Myocyte (in vitro differentiated cells): ENCODE results near the gene TPX2. TPM values are rescaled to one million over a fixed set of nuclear protein-coding genes. Genes with fewer than 3 reads are reported as not detected.

Experiments
- DNase-seq: peaks from one replicate; pipeline ENCODE4 v3.0.0-alpha.2; 2012; ENCODE audit warnings: low read depth
- total RNA-seq: library from RNA; depleted of rRNA; stranded (reverse); fragments of >200 nt; gene quantifications from 2 replicates; pipeline ENCODE4 v1.2.3, GENCODE V29; 2014

TPX2 gene
- total RNA-seq, 1 donor from 2014 or later: 7.0 TPM

DNA sequence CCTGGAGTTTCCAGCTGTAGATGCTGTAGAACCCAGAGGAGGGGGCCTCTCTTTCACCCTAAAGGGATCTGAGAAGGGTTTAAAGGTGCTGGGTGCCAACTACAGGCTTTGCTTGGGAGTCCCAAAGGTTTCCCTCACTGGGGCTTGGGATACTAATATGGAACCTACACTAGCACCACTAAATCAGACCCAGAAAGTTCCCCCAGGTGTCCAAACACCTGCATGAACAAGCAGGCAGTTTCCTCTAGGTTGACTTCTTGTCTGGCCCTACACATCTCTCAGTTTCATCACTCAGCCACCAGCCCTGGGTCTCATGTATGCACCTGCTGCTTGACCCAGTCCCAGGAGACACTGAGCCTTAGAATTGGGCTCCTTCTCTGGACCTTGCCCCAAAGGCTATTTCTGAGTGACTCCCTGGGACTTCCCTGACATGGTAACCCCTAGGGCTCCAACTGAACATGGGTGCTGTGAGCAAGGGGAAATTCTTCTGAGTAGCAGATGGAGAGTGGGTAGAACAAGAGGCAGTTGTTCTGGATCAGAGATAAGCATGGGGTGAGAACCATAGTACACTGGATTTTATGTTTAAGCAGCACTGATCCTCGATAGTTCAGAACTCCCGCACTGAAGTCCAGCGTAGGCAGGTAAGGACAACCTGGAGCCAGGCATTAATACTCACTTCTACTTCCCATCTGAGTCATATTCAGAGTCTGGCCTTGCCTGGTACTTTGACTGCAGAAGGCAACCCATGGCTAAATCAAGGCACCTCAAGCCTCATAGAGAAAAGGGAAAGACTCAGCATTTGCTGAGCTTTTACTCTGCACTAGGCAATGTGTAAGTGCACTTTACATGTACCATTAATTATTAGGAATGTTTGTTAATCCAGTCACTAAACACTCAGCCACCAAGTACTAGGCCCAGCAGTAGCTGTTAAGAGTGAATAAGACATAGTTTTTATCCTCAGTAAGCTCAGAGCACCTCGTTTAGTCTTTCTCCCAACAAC lies 33.2 kb upstream of the TPX2 start:
- no peak for DNase-seq

DNA sequence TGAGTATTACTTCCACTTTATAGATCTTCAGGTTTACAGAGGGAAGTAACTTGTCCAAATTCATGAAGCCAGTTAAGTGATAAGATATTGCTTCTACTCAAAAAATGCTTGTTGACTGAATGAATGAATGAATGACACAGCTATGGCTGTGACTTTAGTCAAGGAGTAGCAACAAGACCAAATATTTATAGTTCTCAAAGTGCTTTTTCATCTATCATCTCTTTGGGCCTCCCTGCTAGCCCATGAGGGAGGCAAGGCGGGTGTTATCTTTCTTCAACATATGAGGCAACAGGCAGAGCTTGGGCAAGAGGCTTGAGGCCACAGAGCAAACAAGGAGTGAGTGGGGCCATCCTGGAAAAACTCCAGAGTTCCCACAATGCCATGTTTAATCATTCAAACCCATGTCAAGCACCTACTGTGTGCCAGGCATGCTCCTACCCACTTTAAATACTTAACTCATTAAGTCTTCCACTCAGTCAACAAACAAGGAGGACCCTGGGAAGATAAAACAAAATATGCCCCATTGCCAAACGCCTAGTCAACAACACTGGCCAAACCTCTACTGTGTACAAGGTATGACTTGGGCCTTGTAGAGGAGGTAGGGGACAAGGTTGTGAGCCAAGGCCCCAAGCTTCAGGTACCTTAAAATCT lies 32.4 kb upstream of the TPX2 start:
- DNase-seq: no peak

DNA sequence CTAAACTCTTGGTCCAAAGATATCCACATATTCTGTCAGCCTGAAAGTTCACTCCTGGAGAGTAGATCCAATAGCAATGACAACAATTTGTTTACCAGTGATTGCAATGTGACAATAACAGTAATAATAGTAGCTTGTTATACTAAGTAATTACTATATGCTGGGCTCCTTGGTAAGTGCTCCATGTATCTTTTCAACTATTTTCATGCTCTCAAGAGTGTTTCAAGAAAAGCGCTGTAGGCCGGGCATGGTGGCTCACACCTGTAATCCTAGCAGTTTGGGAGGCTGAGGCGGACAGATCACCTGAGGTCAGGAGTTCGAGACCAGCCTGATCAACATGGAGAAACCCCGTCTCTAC lies 31.9 kb upstream of the TPX2 start:
- DNase-seq: no peak

DNA sequence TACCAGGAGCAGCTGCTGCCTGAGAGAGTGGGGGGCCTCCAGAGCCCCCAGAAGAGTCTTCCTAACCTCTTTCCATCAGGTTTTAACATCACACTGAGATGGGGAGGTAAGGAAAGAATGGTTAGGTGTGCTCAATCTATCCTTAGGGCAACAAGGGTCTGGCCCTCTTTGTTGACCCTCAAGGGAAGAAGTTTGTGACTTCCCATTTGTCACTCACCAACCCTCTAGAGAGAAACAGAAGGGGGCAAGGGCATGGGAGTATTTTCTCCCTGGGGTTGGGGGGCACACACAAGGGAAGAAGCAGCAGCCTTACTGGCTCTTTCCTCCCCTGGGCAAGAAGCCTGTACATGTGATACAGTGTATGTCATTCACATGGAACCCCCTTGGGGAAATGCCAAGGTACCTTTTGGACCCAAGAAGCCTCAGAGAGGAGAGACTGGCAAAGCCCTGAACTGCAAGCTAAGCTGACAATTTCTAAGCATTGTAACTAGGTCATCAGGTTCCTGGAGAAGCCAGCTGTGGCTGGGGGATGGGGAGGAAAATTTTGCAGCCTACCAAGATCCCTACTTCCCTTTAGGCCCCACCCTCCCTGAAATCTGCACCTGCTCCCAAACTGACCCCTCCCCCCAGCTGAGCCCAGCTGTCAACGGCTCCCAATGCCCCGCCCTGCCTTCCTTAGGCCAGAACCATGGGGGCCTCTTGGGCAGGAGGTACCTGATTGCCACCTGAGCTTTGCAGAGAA lies 30.9 kb upstream of the TPX2 start:
- DNase-seq: peak; percentile 90

DNA sequence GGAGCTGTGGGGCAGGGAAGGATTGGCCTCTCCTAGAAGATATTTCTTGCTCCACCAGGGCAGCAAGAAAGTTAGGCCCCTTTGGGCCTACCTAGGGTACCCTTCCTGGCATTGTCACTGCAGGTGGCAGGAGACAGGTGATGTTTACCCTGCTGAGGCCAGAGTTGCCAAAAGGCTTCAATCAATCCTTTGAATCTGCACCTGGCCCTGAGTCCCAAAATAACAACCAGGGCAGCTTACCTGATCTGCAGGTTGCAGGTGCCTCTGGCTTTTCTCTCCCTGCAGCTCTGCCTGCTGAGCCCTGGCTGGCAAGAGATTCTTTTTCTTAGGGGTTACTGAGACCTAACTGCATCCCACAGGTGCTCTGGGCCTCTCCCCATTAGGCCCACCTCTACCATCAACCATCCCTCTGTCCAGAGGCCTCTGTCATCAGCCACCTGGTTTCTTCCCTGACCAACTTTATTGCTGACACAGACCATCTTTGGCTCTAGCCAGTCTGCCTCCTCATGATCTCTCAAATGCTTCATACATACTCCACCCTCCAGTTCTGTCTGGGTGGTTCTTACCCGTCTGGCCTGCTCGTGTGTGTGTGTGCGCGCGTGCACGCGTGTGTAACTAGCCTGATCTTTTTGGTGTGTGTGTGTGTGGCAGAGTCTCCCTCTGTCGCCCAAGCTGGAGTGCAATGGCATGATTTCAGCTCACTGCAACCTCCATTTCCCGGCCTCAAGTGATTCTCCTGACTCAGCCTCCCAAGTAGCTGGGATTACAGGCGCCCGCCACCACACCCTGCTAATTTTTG lies 30.2 kb upstream of the TPX2 start:
- DNase-seq: no peak

DNA sequence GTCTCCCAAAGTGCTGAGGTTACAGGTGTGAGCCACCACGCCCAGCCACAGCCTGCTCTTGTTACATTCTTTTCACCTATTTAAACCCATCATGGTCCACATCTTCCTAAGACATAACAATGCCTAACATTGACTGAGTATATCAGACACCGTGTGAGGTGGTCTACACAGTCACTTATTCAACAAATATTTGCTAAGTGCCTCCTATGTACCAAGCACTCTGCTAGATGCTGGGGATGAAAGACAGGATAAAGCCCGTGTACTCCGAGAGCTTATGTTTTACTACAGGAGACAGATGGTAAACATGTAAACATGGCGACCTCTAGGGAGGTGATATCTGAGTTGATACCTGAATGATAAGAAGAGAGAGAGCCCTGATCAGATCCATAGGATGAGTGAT lies 29.2 kb upstream of the TPX2 start:
- DNase-seq: no peak

DNA sequence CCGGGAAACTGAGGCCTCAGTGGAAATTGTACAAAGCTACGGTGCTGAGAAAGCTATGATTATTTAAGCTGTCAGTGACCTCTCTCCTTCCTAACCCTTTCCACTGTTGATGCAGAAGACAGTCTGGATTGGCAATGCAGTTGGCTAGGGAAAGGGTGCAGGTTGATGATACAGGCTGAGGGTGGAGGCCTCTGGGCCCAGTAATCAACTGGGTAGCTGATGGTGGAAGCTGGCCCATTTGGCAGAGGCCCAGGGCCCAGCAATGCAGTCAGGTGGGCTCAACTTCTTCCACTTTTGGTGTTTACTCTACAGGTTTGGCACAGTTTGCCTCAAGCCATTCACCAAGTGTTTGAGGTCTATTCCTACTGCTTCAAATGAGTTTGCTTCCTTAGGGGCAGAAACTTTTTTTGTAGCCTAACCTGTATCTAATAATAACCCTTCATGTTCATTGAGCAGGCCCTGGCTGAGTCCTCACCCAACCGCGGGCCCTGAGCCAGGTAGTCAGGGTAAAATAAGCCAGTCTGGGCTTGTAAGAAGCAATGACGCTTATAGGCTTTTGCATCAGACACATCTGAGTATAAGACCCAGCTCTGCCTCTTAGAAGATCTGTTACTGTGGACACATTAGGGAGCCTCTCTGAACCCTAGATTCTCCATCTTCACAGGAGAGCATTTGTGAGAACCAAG lies 28.5 kb upstream of the TPX2 start:
- peak; percentile 59 for DNase-seq

DNA sequence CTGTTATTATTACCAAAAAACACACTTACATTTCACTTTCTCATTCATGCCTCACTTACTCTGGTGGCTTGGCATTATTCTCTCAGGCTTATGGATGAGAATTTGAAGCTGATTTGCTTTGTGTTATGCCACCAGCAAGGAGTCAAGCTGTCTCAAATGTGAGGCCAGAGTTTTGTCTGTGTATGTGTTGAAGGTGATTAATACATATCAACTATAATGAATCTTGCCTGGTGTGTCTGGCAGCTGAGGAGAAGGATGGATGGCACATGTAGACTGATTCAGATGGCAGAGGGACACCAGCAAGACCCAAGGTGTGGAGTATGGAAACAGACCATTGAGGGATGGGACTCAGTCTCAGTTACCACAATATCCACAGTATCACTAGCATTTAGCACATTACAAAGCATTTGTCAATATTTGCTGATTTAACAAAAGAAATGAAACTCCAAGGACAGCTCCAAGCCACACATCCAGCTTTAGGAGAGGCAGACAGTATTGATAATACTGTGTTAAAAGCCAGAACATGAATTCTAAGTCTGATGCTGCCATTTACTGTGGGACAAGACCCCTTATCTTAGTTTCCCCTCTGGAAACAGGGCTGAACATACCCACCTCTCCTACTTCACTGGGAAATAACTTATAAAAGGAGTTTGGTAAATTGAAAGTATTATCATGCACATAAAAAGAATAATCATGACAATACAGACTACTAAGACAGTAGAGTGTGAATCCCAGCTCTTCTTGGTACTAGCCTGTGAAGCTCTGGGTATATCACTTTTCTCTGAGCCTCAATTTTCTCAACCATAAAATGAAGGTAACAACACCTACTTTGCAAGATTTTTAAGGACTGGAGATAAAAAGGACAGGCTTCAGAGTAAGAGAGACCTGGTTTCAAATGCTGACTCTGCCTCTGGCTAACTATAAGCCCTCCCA lies 27.6 kb upstream of the TPX2 start:
- DNase-seq: no peak

DNA sequence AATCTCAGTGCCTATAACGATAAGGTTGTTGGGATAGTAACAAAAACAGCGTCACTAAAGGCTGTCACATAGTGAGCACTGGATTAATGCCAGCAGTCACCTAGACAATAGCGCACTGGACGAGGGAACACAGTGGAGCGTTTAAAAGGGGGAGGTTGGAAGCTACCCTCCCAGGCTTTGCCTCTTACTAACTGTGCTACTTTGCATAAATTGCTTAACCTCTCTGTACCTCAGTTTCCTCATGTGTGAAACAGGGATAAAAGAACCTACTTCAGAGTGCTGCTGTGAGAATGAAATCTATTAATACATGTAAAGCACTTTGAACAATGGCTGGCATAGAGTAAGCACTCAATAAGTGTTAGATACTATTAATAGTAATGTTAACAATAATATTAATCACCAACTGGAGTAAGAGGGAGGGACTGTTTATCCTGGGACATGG lies 27.0 kb upstream of the TPX2 start:
- no peak for DNase-seq

DNA sequence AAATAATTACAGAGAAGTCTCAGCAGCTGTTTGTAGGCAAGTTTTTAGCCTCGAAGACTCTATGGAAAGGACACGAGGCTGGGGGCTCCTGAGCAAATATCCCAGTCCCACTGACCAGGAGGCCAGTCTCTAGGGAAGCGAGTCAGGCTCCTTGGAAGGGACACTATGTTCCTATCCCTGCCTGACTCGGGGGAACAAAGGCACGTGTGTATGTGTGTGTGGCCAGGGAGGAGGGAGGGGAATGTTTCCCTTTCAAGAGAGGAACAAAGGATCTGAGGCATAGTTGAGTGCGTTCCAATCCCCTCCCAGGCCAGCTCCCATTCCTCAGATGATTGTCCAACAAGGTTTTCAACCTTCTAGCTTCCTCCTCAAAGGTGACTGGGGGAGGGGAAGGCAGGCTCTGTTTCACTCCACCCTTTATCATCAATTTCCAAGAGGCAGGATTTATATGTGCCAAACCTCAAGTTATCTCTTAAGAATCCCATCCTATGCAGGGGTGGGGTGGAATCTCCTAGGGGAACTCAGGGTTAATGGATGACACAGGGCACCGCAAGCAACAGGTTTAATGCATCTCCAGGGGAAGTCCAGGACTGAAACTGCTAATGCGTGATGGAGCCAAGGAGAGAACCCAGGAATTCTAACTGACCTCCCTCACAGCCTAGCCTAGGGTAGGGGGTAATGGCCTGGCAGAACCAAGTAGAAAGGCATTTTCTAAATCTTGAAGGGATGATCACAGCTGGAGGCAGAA lies 26.4 kb upstream of the TPX2 start:
- peak; percentile 90 for DNase-seq

DNA sequence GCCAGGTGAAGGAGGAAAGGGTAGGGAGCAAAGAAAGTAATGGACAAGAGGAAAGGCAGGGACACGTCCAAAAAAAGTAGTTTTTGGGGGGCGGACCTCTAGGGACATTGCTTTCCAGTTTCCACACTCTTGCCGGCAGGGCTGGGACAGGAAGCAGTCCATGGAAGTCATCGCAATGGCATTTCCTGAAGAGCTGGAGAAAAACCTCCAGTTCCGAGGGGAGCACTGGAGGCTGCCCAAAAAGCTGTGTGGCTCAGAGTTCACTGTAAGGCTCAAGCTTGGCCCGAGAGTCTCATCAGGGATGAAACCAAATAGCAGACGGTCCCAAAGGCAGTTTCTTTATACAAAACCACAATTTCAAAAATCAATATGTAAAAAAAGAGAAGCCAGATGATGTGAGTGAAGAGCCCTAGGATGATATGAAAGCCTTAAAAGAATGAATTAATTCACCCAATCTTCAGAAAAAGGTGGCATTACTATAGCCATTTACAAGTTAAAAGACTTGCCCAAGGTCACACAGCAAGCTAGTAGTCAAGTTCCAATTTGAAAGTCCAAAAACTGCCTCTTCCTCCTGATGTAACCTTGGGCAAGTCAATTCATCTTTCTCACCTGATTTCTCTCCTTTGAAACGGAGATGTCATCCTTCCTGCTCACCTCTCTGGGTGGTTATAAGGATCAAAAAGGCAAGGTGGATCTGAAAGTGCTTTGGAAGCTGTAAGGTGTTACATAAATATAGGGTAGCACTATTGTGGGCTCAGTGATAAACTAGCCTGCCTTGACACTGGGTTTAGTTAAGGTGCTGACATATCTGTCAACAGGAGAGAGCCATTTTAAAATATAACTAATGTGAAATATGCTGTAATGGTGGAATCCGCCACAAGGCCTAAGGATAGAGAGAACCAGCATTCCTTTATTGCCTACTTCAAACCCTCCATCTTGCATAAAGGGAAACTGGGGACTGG lies 25.5 kb upstream of the TPX2 start:
- peak; percentile 89 for DNase-seq

DNA sequence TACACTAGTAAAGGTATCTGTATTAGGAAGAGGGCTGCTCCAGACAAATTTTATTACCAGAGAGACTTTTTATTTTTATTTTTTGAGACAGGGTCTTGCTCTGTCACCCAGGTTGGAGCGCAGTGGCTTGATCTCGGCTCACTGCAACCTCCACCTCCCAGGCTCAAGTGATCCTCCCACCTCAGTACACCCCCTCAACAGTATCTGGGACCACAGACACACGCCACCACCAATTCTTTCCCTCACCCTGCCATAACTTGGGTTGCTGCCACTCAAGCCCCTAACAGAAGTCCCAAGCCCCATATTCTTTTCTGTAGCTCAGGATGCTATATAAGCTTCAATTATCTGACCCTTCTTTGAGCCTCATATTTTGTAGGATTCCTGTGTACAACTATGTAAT lies 23.3 kb upstream of the TPX2 start:
- DNase-seq: no peak

DNA sequence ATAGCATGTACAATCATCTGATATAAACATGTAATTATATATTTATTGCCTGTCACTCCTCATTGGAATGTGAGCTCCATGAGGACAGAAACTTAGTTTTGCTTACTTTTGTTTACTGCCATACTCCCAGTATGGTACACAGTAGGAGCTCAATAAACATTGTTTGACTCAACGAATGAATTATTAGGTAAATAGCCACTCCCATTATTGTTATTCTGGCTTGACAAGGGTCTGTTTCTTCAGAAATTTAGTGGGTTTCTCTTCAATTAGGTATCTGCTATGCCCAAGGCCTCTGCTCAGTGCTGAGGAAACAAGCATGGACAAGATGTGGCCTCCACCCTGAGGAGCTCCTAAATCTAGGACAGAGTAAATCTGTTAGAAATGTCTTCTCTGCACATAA lies 22.7 kb upstream of the TPX2 start:
- DNase-seq: no peak

DNA sequence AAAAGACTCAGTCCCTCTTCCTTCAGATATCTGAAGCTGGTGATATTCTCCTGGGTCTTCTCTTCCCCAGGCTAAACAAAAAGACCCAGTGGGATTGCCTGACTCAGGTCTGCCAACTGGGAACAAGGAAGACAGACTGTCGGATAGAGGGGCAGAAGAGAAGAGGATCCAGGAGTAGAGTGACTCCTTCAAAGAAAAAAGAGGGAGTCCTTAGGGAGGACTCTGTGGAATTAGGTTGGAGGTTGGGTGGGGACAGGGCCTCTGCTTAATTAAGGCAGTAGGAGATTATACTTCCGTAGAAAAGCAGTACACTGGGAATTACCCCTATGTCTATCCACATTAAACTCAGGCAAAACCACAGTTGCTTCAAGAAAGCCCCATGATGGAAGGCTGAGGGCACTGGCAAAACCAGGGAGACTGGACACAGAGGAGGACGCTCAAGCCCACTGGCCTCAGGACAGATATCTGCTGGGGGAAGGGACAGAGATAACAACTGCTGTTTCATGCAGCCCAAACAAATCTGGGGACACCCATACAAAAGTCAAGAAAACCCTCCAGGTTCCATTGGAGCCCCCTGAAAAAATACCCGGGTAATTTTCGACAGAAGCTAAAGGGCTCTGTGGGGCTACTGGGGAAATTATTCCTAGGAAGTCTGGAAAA lies 22.1 kb upstream of the TPX2 start:
- no peak for DNase-seq

DNA sequence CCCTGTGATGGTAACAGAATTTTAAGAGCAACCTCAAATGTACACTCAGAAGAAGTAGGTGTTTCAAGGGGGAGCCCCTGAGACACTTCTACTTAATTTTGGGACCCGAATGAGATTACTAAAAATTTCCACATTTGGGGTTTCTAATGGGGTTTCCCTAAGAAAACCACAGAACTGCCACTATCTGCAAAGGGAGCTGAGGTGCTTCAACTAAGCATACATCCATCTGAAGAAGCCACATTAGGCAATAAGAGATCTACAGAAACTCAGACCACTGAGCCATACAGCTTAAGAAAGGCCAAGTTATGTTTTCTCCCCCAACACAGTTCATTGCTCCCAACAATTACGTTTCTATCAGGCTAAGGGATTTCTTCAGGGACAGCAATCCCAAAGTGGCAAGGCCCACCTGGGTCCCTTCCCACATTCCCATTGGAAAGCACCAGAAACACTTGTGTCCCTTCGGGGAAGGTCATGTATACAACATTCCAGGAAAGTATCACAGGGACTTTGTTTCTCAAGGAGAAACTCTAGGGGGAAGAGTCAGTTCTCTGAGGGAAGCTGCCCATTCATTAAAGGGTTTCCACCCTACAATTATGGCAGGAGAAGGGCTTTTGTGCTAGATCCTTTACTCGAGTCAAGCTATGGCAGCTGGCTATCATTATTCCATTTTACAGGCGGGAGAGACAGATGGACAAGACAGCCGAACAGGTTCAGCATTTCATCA lies 21.4 kb upstream of the TPX2 start:
- no peak for DNase-seq

DNA sequence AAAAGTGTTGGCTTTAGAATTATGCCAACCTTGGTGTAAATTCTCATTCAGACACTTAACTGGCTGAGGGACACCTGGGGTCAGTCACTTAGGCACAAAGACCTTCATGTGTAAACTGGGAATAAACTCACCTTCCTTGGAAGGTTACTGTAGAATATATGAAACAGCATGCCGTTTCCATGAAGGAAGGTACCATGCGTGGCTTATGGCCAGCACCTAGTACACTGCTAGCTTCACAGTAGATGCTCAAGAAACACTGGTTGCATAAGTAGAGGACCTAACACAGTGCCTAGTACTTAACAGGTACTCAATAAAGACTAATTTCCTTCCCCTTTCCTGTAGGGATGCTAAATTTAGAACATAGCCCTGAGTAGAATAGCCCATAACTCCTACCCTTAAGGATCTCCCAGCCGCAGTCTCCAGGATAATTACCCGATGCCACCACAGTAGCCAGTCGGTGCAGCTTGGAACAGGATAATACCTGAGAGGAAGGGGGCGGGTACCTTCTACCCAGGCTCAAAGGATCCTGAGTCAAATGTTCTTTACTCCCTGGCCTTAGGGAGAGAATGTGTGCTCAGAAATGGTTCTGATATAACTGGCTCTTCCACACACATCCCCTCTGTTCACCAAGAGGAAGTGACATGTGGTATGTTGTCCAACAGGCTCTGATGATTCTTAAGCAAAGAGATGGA lies 20.0 kb upstream of the TPX2 start:
- no peak for DNase-seq
